Measurements from ENCODE around the gene FBN1.

- no peak for TF ChIP-seq POLR2A (IDR thresholded peaks at IDR 0.05)
- no peak for TF ChIP-seq CTCF (IDR thresholded peaks at IDR 0.05)
Observed at GRCh38 chr15:48565560-48566482, 79.7 kb downstream of the FBN1 start.

Data from thyroid gland (tissue), 4 donors.